ENCODE measurements around the gene NACC1.
"Not testable (repeated sequence)": the region's sequence is repeated elsewhere in the genome, so short reads cannot be mapped to it uniquely, and the experiment has no call there.

NACC1 gene

GRCh38 chr19:13185763-13186657 is 67.9 kb downstream of the NACC1 start:
- H3K9me3 ChIP-seq (replicated peaks in 1 of 2; ENCODE audit: control insufficient read depth in 2 of 2, insufficient read depth in 1 of 2, low read depth in 1 of 2, low read length in 2 of 2); H2BK15ac ChIP-seq (ENCODE audit: low read length); H3K79me1 ChIP-seq (ENCODE audit: low read depth, low read length); H4K8ac ChIP-seq (ENCODE audit: low read depth, low read length); DNase-seq (ENCODE audit: low spot score); H3K18ac ChIP-seq (ENCODE audit: low read length); H3K23ac ChIP-seq (ENCODE audit: low read depth, low read length, poor library complexity); H4K91ac ChIP-seq (ENCODE audit: low read depth, low read length, poor library complexity); H2AK5ac ChIP-seq (ENCODE audit: low read depth, low read length); H3K4me1 ChIP-seq (ENCODE audit: control insufficient read depth in 2 of 2, insufficient read depth in 1 of 2, low read depth in 1 of 2, low read length in 2 of 2); H3K4ac ChIP-seq (ENCODE audit: low read length); H3K9ac ChIP-seq (ENCODE audit: low read depth, low read length, poor library complexity); H3K36me3 ChIP-seq (replicated peaks in 1 of 2; ENCODE audit: control insufficient read depth in 2 of 2, insufficient read depth in 2 of 2, low read length in 2 of 2); H2BK12ac ChIP-seq (ENCODE audit: low read length); H3K4me3 ChIP-seq (ENCODE audit: low read length in 2 of 2); H3K14ac ChIP-seq (ENCODE audit: low read length); H3K4me2 ChIP-seq (ENCODE audit: insufficient read depth, low read length, poor library complexity, severe bottlenecking); H3K27me3 ChIP-seq (ENCODE audit: control insufficient read depth in 3 of 3, insufficient read depth in 3 of 3, low read depth in 1 of 3, low read length in 3 of 3); H3K27ac ChIP-seq (replicated peaks; ENCODE audit: low read length); H2BK5ac ChIP-seq (ENCODE audit: low read length); H2BK120ac ChIP-seq (ENCODE audit: low read depth, low read length): not testable (repeated sequence)
- H2AFZ ChIP-seq (ENCODE audit: low read length) = peak overlapping the region; percentile 28
- no CpG with 5 or more reads among the region's 22 CpGs for WGBS, 2 donors (ENCODE audit: extremely low coverage in 2 of 2, insufficient read length in 2 of 2, insufficient replicate concordance in 1 of 2)

GRCh38 chr19:13186688-13187087 is 68.6 kb downstream of the NACC1 start:
- no CpG with 5 or more reads among the region's 38 CpGs for WGBS, 2 donors (ENCODE audit: extremely low coverage in 2 of 2, insufficient read length in 2 of 2, insufficient replicate concordance in 1 of 2)
- not testable (repeated sequence) for H3K18ac ChIP-seq (ENCODE audit: low read length); H3K4me3 ChIP-seq (ENCODE audit: low read length in 2 of 2)

GRCh38 chr19:13187419-13187818 is 69.4 kb downstream of the NACC1 start:
- WGBS, 2 donors (ENCODE audit: extremely low coverage in 2 of 2, insufficient read length in 2 of 2, insufficient replicate concordance in 1 of 2) = no CpG with 5 or more reads among the region's 4 CpGs
- Histone ChIP-seq H2AFZ (ENCODE audit: low read length) (no peak overlapping the region), H3K14ac (ENCODE audit: low read length) (no peak overlapping the region), H2BK15ac (ENCODE audit: low read length) (no peak overlapping the region), H2BK120ac (ENCODE audit: low read depth, low read length) (no peak overlapping the region), H2AK5ac (ENCODE audit: low read depth, low read length) (no peak overlapping the region), H3K23ac (ENCODE audit: low read depth, low read length, poor library complexity) (no peak overlapping the region), H4K8ac (ENCODE audit: low read depth, low read length) (no peak overlapping the region), H3K4me1 (ENCODE audit: control insufficient read depth in 2 of 2, insufficient read depth in 1 of 2, low read depth in 1 of 2, low read length in 2 of 2) (no peaks in the 10 kb centered on the region), H2BK5ac (ENCODE audit: low read length) (no peak overlapping the region), H3K27me3 (ENCODE audit: control insufficient read depth in 3 of 3, insufficient read depth in 3 of 3, low read depth in 1 of 3, low read length in 3 of 3) (no peaks in the 10 kb centered on the region), H3K36me3 (replicated peaks in 1 of 2; ENCODE audit: control insufficient read depth in 2 of 2, insufficient read depth in 2 of 2, low read length in 2 of 2) (no peaks in the 10 kb centered on the region), H3K27ac (replicated peaks; ENCODE audit: low read length) (no peak overlapping the region), H3K9ac (ENCODE audit: low read depth, low read length, poor library complexity) (no peak overlapping the region), H3K18ac (ENCODE audit: low read length) (no peak overlapping the region), H3K4me2 (ENCODE audit: insufficient read depth, low read length, poor library complexity, severe bottlenecking) (no peak overlapping the region), H3K79me1 (ENCODE audit: low read depth, low read length) (no peaks in the 10 kb centered on the region), H3K4me3 (ENCODE audit: low read length in 2 of 2) (no peak overlapping the region), H2BK12ac (ENCODE audit: low read length) (no peak overlapping the region), H3K9me3 (replicated peaks in 1 of 2; ENCODE audit: control insufficient read depth in 2 of 2, insufficient read depth in 1 of 2, low read depth in 1 of 2, low read length in 2 of 2) (no peaks in the 10 kb centered on the region), H3K4ac (ENCODE audit: low read length) (no peak overlapping the region), H4K91ac (ENCODE audit: low read depth, low read length, poor library complexity) (no peak overlapping the region)
- DNase-seq (ENCODE audit: low spot score) = no peak

More at GRCh38 chr19:13186688-13187087, 68.6 kb downstream of the NACC1 start:
- not testable (repeated sequence) for DNase-seq (ENCODE audit: low spot score); H2BK5ac ChIP-seq (ENCODE audit: low read length); H3K4ac ChIP-seq (ENCODE audit: low read length); H2AK5ac ChIP-seq (ENCODE audit: low read depth, low read length); H3K4me1 ChIP-seq (ENCODE audit: control insufficient read depth in 2 of 2, insufficient read depth in 1 of 2, low read depth in 1 of 2, low read length in 2 of 2); H3K9me3 ChIP-seq (replicated peaks in 1 of 2; ENCODE audit: control insufficient read depth in 2 of 2, insufficient read depth in 1 of 2, low read depth in 1 of 2, low read length in 2 of 2); H3K9ac ChIP-seq (ENCODE audit: low read depth, low read length, poor library complexity); H2AFZ ChIP-seq (ENCODE audit: low read length); H3K27ac ChIP-seq (replicated peaks; ENCODE audit: low read length); H3K27me3 ChIP-seq (ENCODE audit: control insufficient read depth in 3 of 3, insufficient read depth in 3 of 3, low read depth in 1 of 3, low read length in 3 of 3); H3K14ac ChIP-seq (ENCODE audit: low read length); H3K79me1 ChIP-seq (ENCODE audit: low read depth, low read length); H4K8ac ChIP-seq (ENCODE audit: low read depth, low read length); H2BK12ac ChIP-seq (ENCODE audit: low read length); H2BK120ac ChIP-seq (ENCODE audit: low read depth, low read length); H4K91ac ChIP-seq (ENCODE audit: low read depth, low read length, poor library complexity); H3K4me2 ChIP-seq (ENCODE audit: insufficient read depth, low read length, poor library complexity, severe bottlenecking); H3K23ac ChIP-seq (ENCODE audit: low read depth, low read length, poor library complexity); H2BK15ac ChIP-seq (ENCODE audit: low read length); H3K36me3 ChIP-seq (replicated peaks in 1 of 2; ENCODE audit: control insufficient read depth in 2 of 2, insufficient read depth in 2 of 2, low read length in 2 of 2)

- Histone ChIP-seq H3K23ac (ENCODE audit: low read depth, low read length, poor library complexity) (no peak overlapping the region), H2BK15ac (ENCODE audit: low read length) (no peak overlapping the region), H4K8ac (ENCODE audit: low read depth, low read length) (no peak overlapping the region), H3K4me2 (ENCODE audit: insufficient read depth, low read length, poor library complexity, severe bottlenecking) (no peak overlapping the region), H3K36me3 (replicated peaks in 1 of 2; ENCODE audit: control insufficient read depth in 2 of 2, insufficient read depth in 2 of 2, low read length in 2 of 2) (no peaks in the 10 kb centered on the region), H4K91ac (ENCODE audit: low read depth, low read length, poor library complexity) (no peak overlapping the region), H3K9ac (ENCODE audit: low read depth, low read length, poor library complexity) (no peak overlapping the region), H3K27ac (replicated peaks; ENCODE audit: low read length) (no peak overlapping the region), H2AFZ (ENCODE audit: low read length) (no peak overlapping the region), H2AK5ac (ENCODE audit: low read depth, low read length) (no peak overlapping the region), H3K79me1 (ENCODE audit: low read depth, low read length) (no peaks in the 10 kb centered on the region), H3K4ac (ENCODE audit: low read length) (no peak overlapping the region), H3K4me3 (ENCODE audit: low read length in 2 of 2) (no peak overlapping the region), H2BK120ac (ENCODE audit: low read depth, low read length) (no peak overlapping the region), H2BK5ac (ENCODE audit: low read length) (no peak overlapping the region), H3K18ac (ENCODE audit: low read length) (no peak overlapping the region), H3K27me3 (ENCODE audit: control insufficient read depth in 3 of 3, insufficient read depth in 3 of 3, low read depth in 1 of 3, low read length in 3 of 3) (no peaks in the 10 kb centered on the region), H2BK12ac (ENCODE audit: low read length) (no peak overlapping the region), H3K9me3 (replicated peaks in 1 of 2; ENCODE audit: control insufficient read depth in 2 of 2, insufficient read depth in 1 of 2, low read depth in 1 of 2, low read length in 2 of 2) (no peaks in the 10 kb centered on the region), H3K4me1 (ENCODE audit: control insufficient read depth in 2 of 2, insufficient read depth in 1 of 2, low read depth in 1 of 2, low read length in 2 of 2) (no peaks in the 10 kb centered on the region), H3K14ac (ENCODE audit: low read length) (no peak overlapping the region)
- DNase-seq (ENCODE audit: low spot score) = no peak
- WGBS, 2 donors (ENCODE audit: extremely low coverage in 2 of 2, insufficient read length in 2 of 2, insufficient replicate concordance in 1 of 2) = no CpG with 5 or more reads among the region's 4 CpGs
Observed at GRCh38 chr19:13189600-13189999, 71.5 kb downstream of the NACC1 start.

All from neuronal stem cell (in vitro differentiated cells).